CD4-positive, alpha-beta memory T cell (primary cell): ENCODE measurements around the gene TLR8. TPM values are rescaled to one million over a fixed set of nuclear protein-coding genes. Genes with fewer than 3 reads are reported as not detected.

Source experiments
- CTCF ChIA-PET: fragments of 350-600 bp; sonication (Branson Sonifier 250); formaldehyde crosslinking; loops from one replicate; lab custom pipeline; 2021; ENCODE audit warnings: inconsistent platforms; ENCODE audit not compliant: partially characterized antibody; lab: Charles Lee
- POLR2A ChIA-PET: fragments of 350-600 bp; sonication (Branson Sonifier 250); formaldehyde crosslinking; loops from one replicate; lab custom pipeline; 2021; ENCODE audit not compliant: partially characterized antibody; lab: Charles Lee
- DNase-seq, 5 donors: peaks; one replicate each; pipeline versions ENCODE4 v3.0.0 to v3.0.0-alpha.2; 2020 to 2022; ENCODE audit warnings: mixed read lengths in 1 of 5
- H3K27ac ChIP-seq: one replicate; pipeline ENCODE4 v1.7.0; 2013; ENCODE audit warnings: low read depth, low read length
- H3K27me3 ChIP-seq: 2 replicates; pipeline ENCODE4 v1.7.0; 2013; ENCODE audit warnings: mild to moderate bottlenecking, low read length, moderate library complexity; ENCODE audit not compliant: insufficient read depth
- H3K36me3 ChIP-seq: 2 replicates; pipeline ENCODE4 v1.7.0; 2013; ENCODE audit warnings: mild to moderate bottlenecking, low read length, moderate library complexity; ENCODE audit not compliant: insufficient read depth
- H3K4me1 ChIP-seq: 2 replicates; pipeline ENCODE4 v1.7.0; 2013; ENCODE audit warnings: mild to moderate bottlenecking, low read length, moderate library complexity; ENCODE audit not compliant: insufficient read depth
- H3K4me3 ChIP-seq, 2 donors: one replicate each; pipeline ENCODE4 v1.7.0; 2013; ENCODE audit warnings: low read length in 2 of 2, mild to moderate bottlenecking in 1 of 2
- H3K9me3 ChIP-seq, 2 donors: one replicate each; pipeline ENCODE4 v1.7.0; 2013; ENCODE audit warnings: low read length in 2 of 2, control low read depth in 1 of 2; ENCODE audit not compliant: control insufficient read depth in 1 of 2
- H3K27ac Mint-ChIP-seq, 7 donors: one replicate each; pipeline ENCODE4 v1.8.0; 2020 to 2021; ENCODE audit warnings: mixed read lengths in 7 of 7, mild to moderate bottlenecking in 6 of 7, inconsistent platforms in 3 of 7, moderate library complexity in 3 of 7
- H3K27me3 Mint-ChIP-seq, 2 donors: one replicate each; pipeline ENCODE4 v1.8.0; 2020 to 2021; ENCODE audit warnings: mixed read lengths in 2 of 2
- H3K36me3 Mint-ChIP-seq, 2 donors: one replicate each; pipeline ENCODE4 v1.8.0; 2020 to 2021; ENCODE audit warnings: mixed read lengths in 2 of 2, inconsistent platforms in 1 of 2, mild to moderate bottlenecking in 1 of 2
- H3K4me1 Mint-ChIP-seq, 4 donors: one replicate each; pipeline ENCODE4 v1.8.0; 2020 to 2021; ENCODE audit warnings: mixed read lengths in 4 of 4, mild to moderate bottlenecking in 1 of 4
- H3K4me3 Mint-ChIP-seq, 8 donors: one replicate each; pipeline ENCODE4 v1.8.0; 2020 to 2021; ENCODE audit warnings: mixed read lengths in 8 of 8, mild to moderate bottlenecking in 7 of 8, moderate library complexity in 6 of 8, inconsistent platforms in 3 of 8
- H3K9me3 Mint-ChIP-seq, 8 donors: one replicate each; pipeline ENCODE4 v1.8.0; 2020 to 2021; ENCODE audit warnings: mixed read lengths in 8 of 8, mild to moderate bottlenecking in 5 of 8, inconsistent platforms in 3 of 8, moderate library complexity in 1 of 8
- intact Hi-C: fragments of 100-400 bp; cut with micrococcal nuclease; formaldehyde crosslinking; loops from one replicate; pipeline ENCODE4 v1.15.1; 2023
- polyA plus RNA-seq, 2 donors: library from polyadenylated mRNA; unstranded; fragments of 300-500 nt; fragmentation: Illumina TruSeq; gene quantifications; one replicate each; pipeline ENCODE4 v1.2.3, GENCODE V29; 2021
- total RNA-seq, 2 experiments: library from RNA; stranded (reverse); gene quantifications; one replicate each; pipeline ENCODE4 v1.2.3, GENCODE V29; 2021

Gene TLR8
- total and polyA plus RNA-seq, 4 experiments from 2014 or later: 0.26 to 0.33 TPM; not detected in 2

GRCh38 chrX:12945494-12945893 is 39.1 kb downstream of the TLR8 start:
- Mint-ChIP-seq H3K36me3 (peaks cover 0 to 4% of the 10 kb centered on the region in 2 donors), H3K27ac (no peak overlapping the region), H3K4me1 (peaks cover 29 to 44% (median 37%) of the 10 kb centered on the region in 4 donors), H3K27me3 (no peaks in the 10 kb centered on the region), H3K9me3 (no peaks in the 10 kb centered on the region), H3K4me3 (no peak overlapping the region)
- peaks cover 35% of the 10 kb centered on the region for H3K4me1 ChIP-seq
- ChIA-PET CTCF (interaction anchor here (0.7 to 7.3 kb wide), 15 partner anchors 26 to 545 kb away, joined by 3 to 210 read pairs (median 14); partner anchors contain the start of gene TMSB4X), POLR2A (interaction anchor here (1.7 to 17.9 kb wide), 4 partner anchors 27 to 543 kb away, joined by 9 to 1441 read pairs (median 160); partner anchors contain the start of gene TMSB4X)
- H3K36me3 ChIP-seq: no peaks in the 10 kb centered on the region
- intact Hi-C loops: loop anchor here (5.0 kb wide), 3 partner anchors 397 to 1087 kb away; no protein-coding TSS in a partner anchor
- DNase-seq: no peak
- no peaks in the 10 kb centered on the region for H3K9me3 ChIP-seq
- H3K27ac ChIP-seq: no peak overlapping the region
- no peaks in the 10 kb centered on the region for H3K27me3 ChIP-seq
- no peak overlapping the region for H3K4me3 ChIP-seq

- no peak overlapping the region for H3K4me3 ChIP-seq
- H3K9me3 ChIP-seq: no peaks in the 10 kb centered on the region
- no peak for DNase-seq
- Mint-ChIP-seq H3K4me1 (peaks cover 35 to 53% (median 46%) of the 10 kb centered on the region in 4 donors), H3K36me3 (peaks cover 0 to 6% of the 10 kb centered on the region in 2 donors), H3K9me3 (no peaks in the 10 kb centered on the region), H3K27ac (peak overlapping the region; percentile 91 to 99 (median 97)), H3K4me3 (peak overlapping the region in 1 of 8 donors; percentile 30), H3K27me3 (no peaks in the 10 kb centered on the region)
- H3K27me3 ChIP-seq: no peaks in the 10 kb centered on the region
- no peak overlapping the region for H3K27ac ChIP-seq
- no peaks in the 10 kb centered on the region for H3K36me3 ChIP-seq
- CTCF ChIA-PET: interaction anchor here (0.8 to 7.3 kb wide), 50 partner anchors 8 to 1082 kb away, joined by 3 to 210 read pairs (median 5); partner anchors contain the start of genes OFD1, TMSB4X and TRAPPC2
- POLR2A ChIA-PET: interaction anchor here (0.5 to 17.9 kb wide), 22 partner anchors 11 to 1061 kb away, joined by 3 to 1441 read pairs (median 4); partner anchors contain the start of gene TMSB4X
- intact Hi-C loops: loop anchor here (1.0 to 5.0 kb wide), 5 partner anchors 80 to 1086 kb away; no protein-coding TSS in a partner anchor
- H3K4me1 ChIP-seq: peaks cover 43% of the 10 kb centered on the region
Measured at GRCh38 chrX:12946406-12946805, 40.0 kb downstream of the TLR8 start.

GRCh38 chrX:12946838-12947544 is 40.6 kb downstream of the TLR8 start:
- DNase-seq: peak; percentile 69 to 85 (median 79)
- Histone ChIP-seq H3K36me3 (no peaks in the 10 kb centered on the region), H3K27me3 (no peaks in the 10 kb centered on the region), H3K27ac (peak overlapping the region; percentile 84), H3K4me1 (peaks cover 49% of the 10 kb centered on the region), H3K4me3 (no peak overlapping the region), H3K9me3 (no peaks in the 10 kb centered on the region)
- intact Hi-C loops: loop anchor here (1.0 to 5.0 kb wide), 7 partner anchors 79 to 1085 kb away; no protein-coding TSS in a partner anchor
- peak overlapping the region; percentile 91 to 99 (median 97) for H3K27ac Mint-ChIP-seq
- ChIA-PET CTCF (interaction anchor here (0.6 to 7.3 kb wide), 54 partner anchors 8 to 1082 kb away, joined by 3 to 210 read pairs (median 4); partner anchors contain the start of genes OFD1, TMSB4X and TRAPPC2), POLR2A (interaction anchor here (0.6 to 17.9 kb wide), 22 partner anchors 9 to 546 kb away, joined by 3 to 1441 read pairs (median 4); partner anchors contain the start of gene TMSB4X)
- H3K4me1 Mint-ChIP-seq: peaks cover 37 to 58% (median 50%) of the 10 kb centered on the region in 4 donors
- H3K9me3 Mint-ChIP-seq: no peaks in the 10 kb centered on the region
- no peaks in the 10 kb centered on the region for H3K27me3 Mint-ChIP-seq
- peaks cover 0 to 6% of the 10 kb centered on the region in 2 donors for H3K36me3 Mint-ChIP-seq
- peak overlapping the region in 7 of 8 donors; percentile 41 to 76 (median 64) for H3K4me3 Mint-ChIP-seq

GRCh38 chrX:12947545-12948235 is 41.3 kb downstream of the TLR8 start:
- no peaks in the 10 kb centered on the region for H3K9me3 ChIP-seq
- H3K4me3 Mint-ChIP-seq: peak overlapping the region in 6 of 8 donors; percentile 15 to 94 (median 66)
- H3K27me3 Mint-ChIP-seq: no peaks in the 10 kb centered on the region
- H3K36me3 ChIP-seq: no peaks in the 10 kb centered on the region
- ChIA-PET CTCF (interaction anchor here (0.8 to 7.3 kb wide), 13 partner anchors 11 to 787 kb away, joined by 3 to 210 read pairs (median 13); partner anchors contain the start of genes OFD1, TMSB4X and TRAPPC2), POLR2A (interaction anchor here (0.9 to 17.9 kb wide), 9 partner anchors 8 to 541 kb away, joined by 3 to 1441 read pairs (median 8); partner anchors contain the start of gene TMSB4X)
- H3K27ac ChIP-seq: peak overlapping the region; percentile 84
- no peak for DNase-seq
- no peaks in the 10 kb centered on the region for H3K9me3 Mint-ChIP-seq
- peaks cover 56% of the 10 kb centered on the region for H3K4me1 ChIP-seq
- intact Hi-C loops: loop anchor here (1.0 to 5.0 kb wide), 5 partner anchors 105 to 1085 kb away; no protein-coding TSS in a partner anchor
- no peak overlapping the region for H3K4me3 ChIP-seq
- no peaks in the 10 kb centered on the region for H3K27me3 ChIP-seq
- H3K36me3 Mint-ChIP-seq: peaks cover 0 to 6% of the 10 kb centered on the region in 2 donors
- peak overlapping the region; percentile 96 to 99 (median 97) for H3K27ac Mint-ChIP-seq
- H3K4me1 Mint-ChIP-seq: peaks cover 38 to 64% (median 53%) of the 10 kb centered on the region in 4 donors

- intact Hi-C loops: loop anchor here (5.0 kb wide), 3 partner anchors 394 to 1084 kb away; no protein-coding TSS in a partner anchor
- no peak overlapping the region for H3K4me3 ChIP-seq
- H3K27me3 ChIP-seq: no peaks in the 10 kb centered on the region
- H3K27ac ChIP-seq: peak overlapping the region; percentile 84
- CTCF ChIA-PET: interaction anchor here (3.0 to 7.3 kb wide), 3 partner anchors 22 to 541 kb away, joined by 33 to 210 read pairs (median 89); no protein-coding TSS in a partner anchor
- Mint-ChIP-seq H3K9me3 (no peaks in the 10 kb centered on the region), H3K4me1 (peaks cover 46 to 72% (median 59%) of the 10 kb centered on the region in 4 donors), H3K27ac (peak overlapping the region; percentile 97 to 99 (median 97)), H3K27me3 (no peaks in the 10 kb centered on the region), H3K36me3 (peaks cover 0 to 6% of the 10 kb centered on the region in 2 donors), H3K4me3 (peak overlapping the region in 5 of 8 donors; percentile 25 to 94 (median 42))
- peaks cover 64% of the 10 kb centered on the region for H3K4me1 ChIP-seq
- POLR2A ChIA-PET: interaction anchor here (0.8 to 17.9 kb wide), 6 partner anchors 9 to 540 kb away, joined by 3 to 1441 read pairs (median 30); partner anchors contain the start of gene TMSB4X
- H3K36me3 ChIP-seq: no peaks in the 10 kb centered on the region
- DNase-seq: no peak
- H3K9me3 ChIP-seq: no peaks in the 10 kb centered on the region
Measured at GRCh38 chrX:12948495-12948894, 42.1 kb downstream of the TLR8 start.

- peaks cover 48 to 81% (median 65%) of the 10 kb centered on the region in 4 donors for H3K4me1 Mint-ChIP-seq
- peak overlapping the region in 1 of 2 donors; percentile 17 for H3K4me3 ChIP-seq
- H3K4me1 ChIP-seq: peaks cover 73% of the 10 kb centered on the region
- H3K36me3 Mint-ChIP-seq: peaks cover 0 to 6% of the 10 kb centered on the region in 2 donors
- no peaks in the 10 kb centered on the region for H3K9me3 ChIP-seq
- POLR2A ChIA-PET: interaction anchor here (0.5 to 17.9 kb wide), 14 partner anchors 8 to 202 kb away, joined by 3 to 1441 read pairs (median 10); partner anchors contain the start of gene TMSB4X
- H3K4me3 Mint-ChIP-seq: peak overlapping the region; percentile 85 to 94 (median 88)
- H3K27me3 Mint-ChIP-seq: no peaks in the 10 kb centered on the region
- intact Hi-C loops: loop anchor here (5.0 kb wide), 3 partner anchors 393 to 1083 kb away; no protein-coding TSS in a partner anchor
- H3K27me3 ChIP-seq: no peaks in the 10 kb centered on the region
- H3K27ac Mint-ChIP-seq: peak overlapping the region; percentile 97 to 99 (median 97)
- no peak for DNase-seq
- CTCF ChIA-PET: interaction anchor here (0.6 to 7.3 kb wide), 11 partner anchors 12 to 540 kb away, joined by 3 to 210 read pairs (median 18); partner anchors contain the start of gene TMSB4X
- H3K36me3 ChIP-seq: no peaks in the 10 kb centered on the region
- H3K9me3 Mint-ChIP-seq: no peaks in the 10 kb centered on the region
- peak overlapping the region; percentile 84 for H3K27ac ChIP-seq
Measured at GRCh38 chrX:12949205-12949926, 42.9 kb downstream of the TLR8 start.
